GM21526 (cell line): ENCODE data around the gene TCERG1L.
"Not testable (repeated sequence)": the region's sequence is repeated elsewhere in the genome, so short reads cannot be mapped to it uniquely, and the experiment has no call there.

Experiments used
- ATAC-seq: cut with Tn5 transposase; IDR thresholded peaks from one replicate; pipeline ENCODE4 v1.9.1; 2021; ENCODE audit warnings: moderate library complexity; ENCODE audit not compliant: unreplicated experiment, low FRiP score

The TCERG1L gene

DNA sequence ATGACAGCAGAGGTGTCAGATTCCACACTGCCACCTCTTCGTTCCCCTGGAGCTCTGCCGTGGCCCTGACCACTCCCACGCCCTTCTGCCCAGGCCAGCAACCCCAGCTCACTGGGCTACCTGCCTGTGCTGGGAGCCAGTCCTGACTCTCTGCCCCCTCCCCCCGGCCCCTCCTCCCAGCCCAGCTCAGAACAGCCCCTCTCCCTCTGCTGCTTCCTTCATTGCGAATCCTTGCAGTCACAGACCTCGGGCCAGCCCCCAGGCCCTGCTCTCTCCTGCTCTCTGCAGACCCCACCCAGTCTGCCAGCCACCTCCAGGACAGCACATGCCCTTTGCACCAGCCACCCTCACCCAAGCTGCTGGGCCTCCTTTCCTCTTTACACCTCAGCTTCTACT is 60.4 kb downstream of the TCERG1L start:
- no peak for ATAC-seq

DNA sequence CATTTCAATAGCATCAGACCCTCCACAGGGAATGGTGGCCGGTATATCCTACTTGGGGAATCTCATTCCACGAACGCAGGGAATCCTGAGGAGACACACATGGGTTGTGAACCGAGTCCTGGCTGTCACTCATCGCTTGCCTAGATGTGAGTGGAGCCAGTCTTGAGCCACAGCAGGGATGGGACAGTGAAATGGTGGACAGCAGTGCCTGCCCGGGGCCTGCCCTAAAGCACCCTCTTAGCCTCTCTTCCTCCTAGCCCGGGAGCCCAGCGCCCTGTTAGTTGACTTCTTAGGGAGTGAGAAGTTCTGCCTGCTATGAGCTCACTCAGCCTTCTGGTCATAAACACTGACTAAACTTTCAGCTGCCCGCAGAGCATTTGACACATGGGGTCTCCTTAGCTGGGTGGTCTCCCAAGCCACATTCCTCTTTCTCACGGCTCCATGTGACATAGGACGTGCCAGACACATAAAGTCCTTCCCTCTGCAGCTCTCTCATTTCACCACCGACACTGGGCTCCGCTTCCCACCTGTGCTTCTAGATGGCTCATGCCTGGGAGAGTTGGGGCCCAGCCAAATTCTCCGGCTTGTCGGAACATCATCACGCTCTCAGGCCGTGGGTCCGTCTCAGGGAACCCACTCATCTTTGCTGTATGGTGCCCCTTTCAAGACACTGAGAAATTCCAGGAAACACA is 60.9 kb downstream of the TCERG1L start:
- ATAC-seq, result no peak

DNA sequence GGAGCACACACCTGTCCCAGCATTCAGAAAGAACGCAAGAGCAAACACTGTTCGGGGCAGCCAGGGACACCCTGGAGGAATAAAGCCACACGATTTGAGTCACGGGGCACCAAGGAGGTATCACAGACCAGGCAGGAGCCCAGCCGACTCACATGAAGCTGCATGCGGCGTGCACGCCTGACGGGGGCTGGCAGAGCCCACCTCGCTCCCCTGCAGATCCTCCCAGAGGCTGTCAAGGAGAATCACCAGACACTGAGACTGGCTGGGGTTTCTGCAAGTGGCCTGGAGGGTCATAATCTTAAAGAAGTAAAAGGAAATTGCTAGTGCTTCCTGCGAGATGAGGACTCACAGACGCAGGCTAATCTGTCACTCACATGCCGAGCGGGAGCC is 61.6 kb downstream of the TCERG1L start:
- ATAC-seq, result no peak

DNA sequence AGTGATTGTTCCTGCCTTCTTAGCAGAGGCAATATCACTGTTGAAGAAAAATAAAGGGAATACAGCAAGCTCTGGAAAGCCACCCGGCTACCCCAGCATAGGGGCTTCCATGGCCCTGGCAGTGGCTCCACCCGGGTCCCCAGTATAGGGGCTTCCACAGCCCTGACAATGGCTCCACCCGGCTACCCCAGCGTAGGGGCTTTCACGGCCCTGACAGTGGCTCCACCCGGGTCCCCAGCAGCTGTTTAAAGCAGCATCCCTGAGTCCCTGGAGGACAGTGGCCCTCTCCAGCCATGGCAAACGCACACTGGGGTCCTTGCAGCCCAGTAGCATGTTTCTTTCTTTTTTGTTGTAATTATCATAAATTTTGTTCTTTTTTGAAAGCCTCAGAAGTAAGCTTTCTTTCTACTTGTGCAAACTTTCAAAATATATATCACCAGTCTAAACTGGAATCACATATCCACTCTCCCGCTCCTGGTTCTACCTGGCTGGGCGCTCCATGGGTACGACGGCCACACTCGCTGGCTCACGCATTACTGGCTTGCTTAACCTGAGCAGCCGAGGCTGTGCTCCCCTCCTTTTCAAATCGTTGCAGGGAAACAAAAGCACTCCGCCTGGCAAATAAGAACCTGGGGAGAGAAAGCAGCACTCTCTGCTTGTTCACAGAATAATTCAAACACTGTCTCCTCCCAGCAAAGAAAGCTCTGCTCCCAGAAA is 62.1 kb downstream of the TCERG1L start:
- ATAC-seq, result no peak

DNA sequence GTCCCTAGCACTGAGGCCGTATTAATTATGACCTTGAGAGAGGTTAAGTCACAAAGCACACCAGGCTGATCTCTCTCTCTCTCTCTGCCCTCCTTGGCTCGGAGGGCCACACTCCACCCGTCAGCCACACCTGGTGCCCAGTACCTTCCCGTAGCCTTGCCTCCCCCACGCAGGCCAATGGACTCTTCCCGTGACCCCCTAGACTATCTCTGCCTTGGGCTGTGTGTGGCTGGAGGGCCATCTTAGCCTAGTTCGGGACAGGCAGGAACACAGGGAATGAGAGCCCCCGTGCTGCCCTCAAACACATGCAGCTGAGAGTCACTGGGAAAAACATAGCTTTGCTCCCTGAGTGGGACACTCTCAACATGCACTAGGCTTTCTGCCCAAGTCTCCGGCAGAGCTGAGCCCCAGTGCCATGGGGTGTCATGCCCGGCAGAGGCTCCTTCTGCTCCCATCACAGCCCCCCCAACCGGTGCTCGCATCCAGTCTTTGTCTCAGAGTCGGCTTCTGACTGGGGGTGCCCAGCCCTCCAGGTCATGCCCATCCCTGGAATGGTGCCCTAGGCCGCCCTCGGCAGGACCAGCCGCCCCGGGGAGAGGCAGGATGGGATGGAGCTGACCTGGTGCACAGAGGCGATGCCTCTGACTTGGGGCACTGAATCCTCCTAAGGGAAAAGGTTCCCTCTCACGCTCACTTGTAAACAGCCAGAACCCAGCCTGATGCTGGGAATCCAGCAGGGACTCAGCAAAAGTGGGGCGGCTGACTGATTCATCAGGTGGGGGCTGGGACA is 63.0 kb downstream of the TCERG1L start:
- ATAC-seq, result no peak

DNA sequence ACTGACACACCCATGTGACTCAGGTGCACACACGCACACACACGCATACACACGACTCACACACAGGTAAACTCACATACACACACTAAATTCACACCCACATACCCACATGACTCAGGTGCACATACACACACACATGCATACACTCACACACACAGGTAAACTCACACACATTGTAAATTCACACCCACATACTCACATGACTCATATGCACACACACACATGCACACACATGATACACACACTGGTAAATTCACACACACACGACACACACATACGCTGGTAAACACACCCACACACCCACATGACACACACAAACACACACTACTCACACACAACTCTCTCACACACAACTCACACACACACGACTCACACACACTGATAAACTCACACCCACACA is 63.6 kb downstream of the TCERG1L start:
- no peak for ATAC-seq

DNA sequence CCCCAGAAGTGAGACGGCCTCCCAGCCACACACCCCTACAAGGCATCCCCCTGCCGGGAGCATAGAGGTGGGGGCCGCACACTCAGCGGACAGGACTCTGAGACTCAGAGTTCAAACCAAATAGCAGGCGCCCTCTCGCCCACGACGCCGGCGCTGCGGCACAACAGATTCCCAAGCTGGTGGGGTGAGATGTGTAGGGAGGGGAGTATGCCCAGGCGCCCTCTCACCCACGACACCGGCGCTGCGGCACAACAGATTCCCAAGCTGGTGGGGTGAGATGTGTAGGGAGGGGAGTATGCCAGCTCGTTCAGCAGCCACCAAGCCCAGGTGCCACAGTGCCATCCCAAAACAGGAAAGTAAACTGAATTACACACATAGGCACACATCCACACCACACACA is 64.7 kb downstream of the TCERG1L start:
- no peak for ATAC-seq

DNA sequence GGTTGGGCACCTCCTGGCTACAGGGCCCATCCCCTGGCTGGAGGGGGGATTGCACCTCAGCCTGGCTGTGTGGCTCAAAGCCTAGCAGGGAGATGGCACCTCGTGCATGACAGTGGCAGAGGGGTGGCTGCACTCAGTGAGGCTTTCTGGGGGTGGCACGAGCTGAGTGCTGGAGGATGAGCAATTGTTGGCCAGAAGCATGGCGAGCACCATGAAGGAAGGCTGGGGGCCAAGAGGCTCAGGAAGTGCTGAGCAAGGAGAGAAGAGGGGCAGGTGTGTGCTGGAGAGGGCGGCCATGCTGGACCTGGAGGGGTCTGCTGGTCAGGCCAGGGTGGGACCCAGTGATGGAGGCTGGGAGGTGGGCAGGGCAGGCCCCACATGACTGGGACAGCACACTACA is 65.4 kb downstream of the TCERG1L start:
- no peak for ATAC-seq

DNA sequence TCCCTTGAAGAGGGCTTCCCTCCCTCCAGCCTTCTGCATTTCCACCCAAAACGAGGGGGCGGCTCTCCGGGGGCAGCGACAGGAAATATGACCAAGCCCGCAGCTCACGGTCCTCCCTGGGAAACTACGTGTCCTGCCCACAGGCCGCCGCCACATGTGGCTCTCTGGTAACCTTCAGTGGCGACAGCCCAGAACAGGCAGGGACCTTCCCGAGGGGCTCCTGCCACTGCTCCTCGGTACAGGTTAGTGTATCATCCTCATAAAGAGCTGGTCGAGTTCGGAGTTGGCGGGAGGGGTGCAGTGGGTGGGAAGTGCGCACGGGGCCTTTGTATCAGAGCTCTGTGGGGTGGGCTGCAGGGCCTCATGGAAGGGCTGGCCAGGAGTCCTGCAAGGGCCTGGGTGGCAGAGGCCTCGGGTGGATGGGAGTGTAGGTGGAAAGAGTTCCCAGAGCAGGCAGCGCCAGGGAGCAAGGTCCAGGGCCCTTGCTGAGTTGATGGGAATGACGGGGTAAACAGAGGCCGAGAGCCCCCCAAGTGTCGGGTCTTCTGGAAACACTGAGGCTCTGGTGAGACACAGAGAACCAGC is 66.0 kb downstream of the TCERG1L start:
- no peak for ATAC-seq

DNA sequence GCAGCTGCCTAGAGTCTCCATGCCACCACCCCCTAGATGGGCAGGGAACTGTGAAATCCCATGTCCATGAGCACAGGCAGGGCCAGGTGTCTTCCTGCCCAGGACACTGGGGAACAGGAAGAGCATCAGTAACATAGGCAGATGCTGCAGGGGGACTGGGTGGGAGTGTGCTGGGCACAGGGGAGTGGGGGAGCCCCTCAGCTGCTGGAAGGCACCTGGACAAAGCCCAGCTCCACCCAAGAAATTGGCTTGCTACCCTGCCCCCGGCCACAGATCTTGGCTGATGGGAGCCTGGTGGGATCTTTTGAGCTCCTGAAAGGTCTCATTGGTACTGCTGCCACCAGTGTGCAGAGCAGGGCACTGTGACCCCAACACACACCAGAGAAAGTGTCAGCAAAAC is 66.7 kb downstream of the TCERG1L start:
- no peak for ATAC-seq

DNA sequence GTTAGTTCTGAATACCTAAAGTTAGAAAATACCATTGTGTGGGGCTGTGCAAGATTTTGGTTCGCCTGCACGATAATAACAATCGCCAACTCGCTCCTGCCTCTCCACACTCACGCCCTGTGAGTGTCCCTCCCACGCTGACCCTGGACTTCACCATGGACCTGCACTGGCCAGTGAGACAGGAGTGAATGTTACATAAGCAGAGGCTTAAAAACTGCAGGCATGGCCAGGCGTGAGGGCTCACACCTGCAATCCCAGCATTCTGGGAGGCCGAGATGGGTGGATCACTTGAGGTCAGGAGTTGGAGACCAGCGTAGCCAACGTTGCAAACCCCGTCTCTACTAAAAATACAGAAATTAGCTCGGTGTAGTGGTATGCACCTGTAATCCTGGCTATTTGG is 68.4 kb downstream of the TCERG1L start:
- ATAC-seq, result no peak

DNA sequence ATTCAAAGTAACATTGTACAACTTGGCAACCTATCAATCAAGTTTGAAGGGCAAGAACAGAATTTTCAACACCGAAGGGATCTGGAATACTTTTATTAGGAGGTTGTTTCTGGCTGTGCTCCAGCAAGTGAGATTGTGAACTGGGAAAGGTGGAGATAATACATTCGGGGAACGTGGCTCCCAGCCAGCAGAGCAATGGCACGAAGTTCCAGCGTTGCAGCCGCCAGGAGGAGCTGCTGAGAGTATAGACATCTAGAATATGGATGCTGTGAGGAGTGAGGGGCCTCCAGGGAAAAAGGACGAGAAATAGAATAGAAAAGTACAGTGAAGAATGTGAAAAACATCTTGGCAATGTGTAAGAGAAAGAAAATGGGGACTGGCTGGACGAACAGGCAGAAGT is 69.5 kb downstream of the TCERG1L start:
- ATAC-seq, result no peak

DNA sequence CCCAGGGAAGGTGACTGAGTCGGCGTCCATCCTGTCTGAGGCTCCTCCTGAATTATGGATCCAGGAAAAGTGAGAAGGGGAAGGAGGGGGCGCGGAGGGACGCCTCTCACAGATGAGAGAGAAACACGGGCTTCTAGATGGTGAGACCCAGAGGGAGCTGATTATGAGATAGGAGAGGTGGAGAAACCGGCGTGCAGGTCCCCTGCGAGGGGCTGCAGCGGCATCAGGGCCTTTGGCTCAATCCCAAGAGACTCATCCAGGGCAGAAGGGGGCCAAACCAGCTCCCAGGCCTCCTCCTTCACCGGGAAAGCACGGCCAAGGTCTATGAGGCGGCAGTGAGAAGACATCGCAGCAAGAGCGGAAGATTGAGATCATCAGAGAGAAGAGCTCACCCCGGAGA is 70.8 kb downstream of the TCERG1L start:
- ATAC-seq, result no peak

DNA sequence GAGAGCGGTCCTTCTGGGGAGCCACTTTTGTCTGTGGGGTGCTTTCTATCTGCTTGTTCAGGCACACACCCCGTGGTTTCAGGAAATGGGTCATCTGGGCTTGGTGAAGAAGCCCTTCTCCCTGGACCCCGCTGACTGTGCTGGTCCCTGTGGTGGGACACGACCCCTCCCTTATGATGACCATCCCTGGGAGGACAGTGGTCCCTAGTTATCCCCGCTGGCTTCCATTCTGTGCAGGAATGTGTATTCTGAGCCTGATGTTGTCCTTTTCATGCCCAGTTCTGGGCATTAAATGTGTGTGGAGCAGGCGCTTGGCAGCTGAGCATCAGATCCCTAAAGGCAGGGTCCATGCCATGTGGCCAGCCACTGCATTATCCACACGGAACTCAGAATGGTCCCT is 71.6 kb downstream of the TCERG1L start:
- no peak for ATAC-seq

DNA sequence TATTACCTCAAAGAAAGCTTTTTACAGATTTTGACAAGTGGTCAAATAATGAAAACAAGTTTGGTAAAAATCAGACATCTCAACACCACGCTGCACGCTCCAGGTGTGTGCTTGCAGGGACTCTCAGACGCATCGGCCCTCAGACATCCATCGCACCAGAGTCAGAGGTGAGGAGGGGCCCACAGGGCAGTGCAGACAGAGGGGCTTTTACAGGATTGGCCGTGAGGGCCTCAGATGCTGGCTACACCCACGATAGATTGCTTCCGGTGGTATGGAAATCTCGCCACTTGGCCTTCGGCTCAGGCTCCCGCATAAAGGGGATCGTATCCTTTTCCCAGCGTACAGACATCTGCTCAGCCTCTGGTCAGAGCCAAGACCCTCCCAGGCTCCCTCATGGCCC is 72.1 kb downstream of the TCERG1L start:
- ATAC-seq, result no peak

DNA sequence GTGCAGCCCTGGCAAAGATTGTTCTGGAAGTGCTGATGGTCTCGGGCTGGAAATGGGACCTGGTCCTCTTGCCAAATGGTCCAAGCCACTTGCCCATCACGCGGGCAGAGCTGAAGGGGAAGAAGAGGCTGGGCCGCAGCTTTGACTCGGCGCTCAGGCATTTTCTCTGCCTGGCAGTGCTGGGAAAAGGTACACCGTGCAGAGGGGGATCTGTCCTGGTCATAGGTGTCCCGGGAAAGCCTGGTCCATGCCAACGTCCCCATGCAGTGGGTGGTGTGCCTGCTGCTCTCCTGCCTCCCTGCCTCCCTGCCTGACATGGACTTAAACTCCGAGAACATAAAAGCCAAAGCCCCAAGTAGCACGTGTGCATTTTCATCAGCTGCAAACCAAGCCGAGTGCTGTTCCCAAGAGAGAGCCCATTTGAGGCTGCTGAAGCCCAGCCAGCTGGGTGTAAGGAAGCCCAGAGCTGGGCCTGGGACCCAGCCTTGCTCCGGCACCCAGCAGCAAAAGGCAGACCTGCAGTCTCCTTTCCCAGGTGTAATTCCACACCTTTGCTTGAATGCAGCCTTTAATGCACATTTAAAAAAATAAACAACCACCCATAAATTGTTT is 72.7 kb downstream of the TCERG1L start:
- no peak for ATAC-seq

DNA sequence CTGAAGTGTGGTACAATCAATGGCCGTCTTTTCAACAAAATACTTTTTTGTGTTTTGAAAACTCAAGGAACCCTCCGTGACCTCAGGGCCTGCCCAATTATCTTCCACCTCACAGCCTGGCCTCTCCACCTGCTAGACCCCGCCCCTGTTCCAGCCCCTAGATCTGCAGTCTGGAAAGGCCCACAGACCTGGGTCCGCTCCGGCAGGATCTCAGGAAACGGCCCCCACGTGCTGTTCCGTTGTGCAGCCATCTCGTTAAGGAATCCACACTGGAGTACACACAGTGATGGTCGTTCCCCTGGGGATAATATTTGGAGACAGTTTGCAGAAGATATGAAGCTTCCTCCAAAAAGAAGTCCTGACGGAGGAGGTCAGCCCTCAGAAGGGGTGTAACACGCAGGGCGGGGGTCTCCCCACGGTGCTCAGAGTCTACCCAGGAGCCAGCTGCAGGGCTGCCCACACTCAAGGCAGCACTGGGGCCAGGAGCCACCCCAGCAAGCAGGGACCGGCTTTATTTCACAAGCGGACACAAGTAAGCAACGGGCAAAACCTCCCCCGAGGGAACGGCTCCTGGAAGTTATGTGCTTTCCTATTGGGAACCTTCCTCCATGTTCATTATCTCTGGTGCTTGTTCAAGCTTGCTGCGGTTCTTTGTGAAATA is 73.4 kb downstream of the TCERG1L start:
- ATAC-seq, result no peak

DNA sequence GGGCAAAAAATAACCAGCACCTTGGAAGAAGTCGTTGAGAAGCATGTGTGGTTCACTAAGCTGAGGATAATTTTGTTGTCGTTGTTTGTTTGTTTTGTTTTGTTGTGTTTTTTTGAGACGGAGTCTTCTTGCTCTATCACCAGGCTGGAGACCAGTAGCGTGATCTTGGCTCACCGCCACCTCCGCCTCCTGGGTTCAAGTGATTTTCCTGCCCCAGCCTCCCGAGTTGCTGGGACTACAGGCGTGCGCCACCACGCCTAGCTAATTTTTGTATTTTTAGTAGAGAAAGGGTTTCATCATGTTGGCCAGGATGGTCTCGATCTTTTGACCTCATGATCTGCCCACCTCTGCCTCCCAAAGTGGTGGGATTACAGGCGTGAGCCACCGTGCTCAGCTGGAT is 76.9 kb downstream of the TCERG1L start:
- ATAC-seq, result not testable (repeated sequence)

DNA sequence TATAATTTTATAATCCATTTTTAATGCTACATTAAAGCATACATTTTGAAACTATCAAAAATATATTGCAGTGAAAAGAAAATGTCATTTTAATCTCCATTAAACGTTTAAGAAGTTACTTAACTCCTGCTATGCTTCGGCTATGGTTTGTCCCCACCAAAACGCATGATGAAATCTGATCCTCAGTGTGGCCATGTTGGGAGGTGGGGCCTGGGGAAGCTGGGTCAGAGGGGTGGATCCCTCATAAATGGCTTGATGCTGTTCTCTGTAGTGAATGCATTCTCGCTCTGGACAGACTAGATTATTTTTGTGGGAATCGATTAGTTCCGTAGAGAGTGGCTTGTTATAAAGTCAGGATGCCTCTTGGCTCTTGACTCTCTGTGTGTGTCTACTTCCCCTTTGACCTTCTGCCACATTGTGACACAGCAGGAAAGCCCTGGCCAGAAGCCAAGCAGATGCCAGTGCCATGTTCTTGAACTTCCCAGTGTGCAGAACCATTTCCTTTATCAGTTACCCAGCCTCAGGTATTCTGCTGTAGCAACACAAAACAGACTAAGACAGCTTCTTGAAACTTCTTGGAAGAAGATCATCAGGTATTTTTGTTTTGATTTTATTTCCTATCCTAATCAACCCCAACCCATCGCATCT is 77.8 kb downstream of the TCERG1L start:
- no peak for ATAC-seq
